ENCODE measurements around the gene GRID1.

GRCh38 chr10:85671530-85671929 is 695.1 kb downstream of the GRID1 start:
- TF ChIP-seq CTCF (IDR thresholded peaks at IDR 0.05), result no peak
- TF ChIP-seq POLR2A (IDR thresholded peaks at IDR 0.05), result no peak

Data from Peyer's patch (tissue), 4 donors.